HEK293 (cell line): ENCODE measurements around the gene ENO2.

ENCODE experiments used
- CTCF ChIA-PET: fragments of 350-600 bp; formaldehyde crosslinking; extraction: SDS; loops from one replicate; lab custom pipeline; 2021; ENCODE audit warnings: antibody characterized with exemption; lab: Yijun Ruan, JAX
- POLR2A ChIA-PET: fragments of 300-600 bp; formaldehyde crosslinking; extraction: SDS; loops from one replicate; lab custom pipeline; 2020; ENCODE audit warnings: antibody characterized with exemption, inconsistent platforms; lab: Yijun Ruan, JAX
- H3K27ac ChIP-seq: fragments of 200-500 bp; sonication (Bioruptor generic); 2 replicates; pipeline ENCODE4 v1.5.1; 2014; ENCODE audit warnings: low read depth, low read length, control low read depth, inconsistent platforms; ENCODE audit errors: extremely low read depth
- H3K36me3 ChIP-seq, 2 experiments: fragments of 200-500 bp in 1 of 2; sonication (Bioruptor generic) in 1 of 2; 1 replicate in 1 of 2; 2 replicates in 1 of 2; pipeline ENCODE4 v1.5.1; 2014 to 2017; ENCODE audit warnings: inconsistent platforms in 2 of 2, low read length in 2 of 2; ENCODE audit not compliant: control insufficient read depth in 2 of 2, insufficient read depth in 1 of 2
- H3K4me1 ChIP-seq: fragments of 200-500 bp; sonication (Bioruptor generic); 2 replicates; pipeline ENCODE4 v1.5.1; 2014; ENCODE audit warnings: mild to moderate bottlenecking, low read length, inconsistent platforms; ENCODE audit not compliant: control insufficient read depth, insufficient read depth
- H3K4me3 ChIP-seq: 2 replicates; pipeline ENCODE4 v1.5.1; 2011; ENCODE audit warnings: low read depth, mild to moderate bottlenecking, control low read depth, low read length, moderate library complexity
- H3K9me3 ChIP-seq: fragments of 200-500 bp; sonication (Bioruptor generic); 2 replicates; pipeline ENCODE4 v1.5.1; 2014; ENCODE audit warnings: low read depth, low read length, inconsistent platforms; ENCODE audit not compliant: control insufficient read depth, insufficient read depth
- GLIS1 ChIP-seq: fragments of 450-650 bp; formaldehyde crosslinking; IDR thresholded peaks from 2 replicates; pipeline ENCODE4 v1.5.1; 2016; ENCODE audit warnings: missing biosample characterization, missing genetic modification characterization
- KLF16 ChIP-seq: fragments of 450-650 bp; formaldehyde crosslinking; IDR thresholded peaks from 2 replicates; pipeline ENCODE4 v1.5.1; 2017; ENCODE audit warnings: missing biosample characterization, missing genetic modification characterization
- MZF1 ChIP-seq: fragments of 450-650 bp; formaldehyde crosslinking; IDR thresholded peaks from 2 replicates; pipeline ENCODE4 v1.5.1; 2017; ENCODE audit warnings: missing biosample characterization, missing genetic modification characterization, borderline replicate concordance
- SP2 ChIP-seq: fragments of 450-650 bp; formaldehyde crosslinking; IDR thresholded peaks from 2 replicates; pipeline ENCODE4 v1.5.1; 2016; ENCODE audit warnings: missing biosample characterization, missing genetic modification characterization
- TRIM28 ChIP-seq: IDR thresholded peaks from 2 replicates; pipeline ENCODE4 v1.6.1; 2011; ENCODE audit warnings: low read length, control low read depth, borderline replicate concordance
- YY1 ChIP-seq: fragments of 450-650 bp; formaldehyde crosslinking; IDR thresholded peaks from 2 replicates; pipeline ENCODE4 v1.5.1; 2018; ENCODE audit warnings: missing biosample characterization, missing genetic modification characterization
- ZBTB17 ChIP-seq: fragments of 450-650 bp; formaldehyde crosslinking; IDR thresholded peaks from 2 replicates; pipeline ENCODE4 v1.5.1; 2016; ENCODE audit warnings: missing biosample characterization, missing genetic modification characterization
- ZBTB20 ChIP-seq: fragments of 450-650 bp; formaldehyde crosslinking; IDR thresholded peaks from 2 replicates; pipeline ENCODE4 v1.5.1; 2016; ENCODE audit warnings: missing biosample characterization, missing genetic modification characterization
- ZBTB7A ChIP-seq: fragments of 450-650 bp; formaldehyde crosslinking; IDR thresholded peaks from 2 replicates; pipeline ENCODE4 v1.5.1; 2016; ENCODE audit warnings: low read depth, missing biosample characterization, missing genetic modification characterization
- ZEB2 ChIP-seq: fragments of 450-650 bp; formaldehyde crosslinking; IDR thresholded peaks from 2 replicates; pipeline ENCODE4 v1.5.1; 2016; ENCODE audit warnings: missing biosample characterization, missing genetic modification characterization
- ZFP41 ChIP-seq: fragments of 450-650 bp; formaldehyde crosslinking; IDR thresholded peaks from 2 replicates; pipeline ENCODE4 v1.5.1; 2016; ENCODE audit warnings: missing biosample characterization, missing genetic modification characterization, borderline replicate concordance
- ZFP69B ChIP-seq: fragments of 450-650 bp; formaldehyde crosslinking; IDR thresholded peaks from 2 replicates; pipeline ENCODE4 v1.5.1; 2016; ENCODE audit warnings: missing biosample characterization, missing genetic modification characterization
- ZNF10 ChIP-seq: fragments of 450-650 bp; formaldehyde crosslinking; IDR thresholded peaks from 2 replicates; pipeline ENCODE4 v1.5.1; 2017; ENCODE audit warnings: missing biosample characterization, missing genetic modification characterization
- ZNF211 ChIP-seq: fragments of 450-650 bp; formaldehyde crosslinking; IDR thresholded peaks from 2 replicates; pipeline ENCODE4 v1.5.1; 2016; ENCODE audit warnings: low read depth, missing biosample characterization, missing genetic modification characterization
- ZNF239 ChIP-seq: fragments of 450-650 bp; formaldehyde crosslinking; IDR thresholded peaks from 2 replicates; pipeline ENCODE4 v1.5.1; 2016; ENCODE audit warnings: missing biosample characterization, missing genetic modification characterization
- ZNF24 ChIP-seq: fragments of 450-650 bp; formaldehyde crosslinking; IDR thresholded peaks from 2 replicates; pipeline ENCODE4 v1.5.1; 2016; ENCODE audit warnings: missing biosample characterization, missing genetic modification characterization
- ZNF302 ChIP-seq: fragments of 450-650 bp; formaldehyde crosslinking; IDR thresholded peaks from 2 replicates; pipeline ENCODE4 v1.5.1; 2016; ENCODE audit warnings: missing biosample characterization, missing genetic modification characterization, low read depth
- ZNF48 ChIP-seq: fragments of 450-650 bp; formaldehyde crosslinking; IDR thresholded peaks from 2 replicates; pipeline ENCODE4 v1.5.1; 2016; ENCODE audit warnings: missing biosample characterization, missing genetic modification characterization
- ZNF561 ChIP-seq: fragments of 450-650 bp; IDR thresholded peaks from 2 replicates; pipeline ENCODE4 v1.5.1; 2018; ENCODE audit warnings: missing biosample characterization, missing genetic modification characterization, borderline replicate concordance
- ZNF629 ChIP-seq: fragments of 450-650 bp; formaldehyde crosslinking; IDR thresholded peaks from 2 replicates; pipeline ENCODE4 v1.5.1; 2017; ENCODE audit warnings: missing biosample characterization, missing genetic modification characterization
- ZNF785 ChIP-seq: fragments of 450-650 bp; formaldehyde crosslinking; IDR thresholded peaks from 2 replicates; pipeline ENCODE4 v1.5.1; 2016; ENCODE audit warnings: missing biosample characterization, missing genetic modification characterization
- TF ChIP-seq, protein P1 (sequence below): fragments of 450-650 bp; formaldehyde crosslinking; IDR thresholded peaks from 2 replicates; pipeline ENCODE4 v1.5.1; 2017; ENCODE audit warnings: missing biosample characterization, missing genetic modification characterization
- TF ChIP-seq, protein P2 (sequence below): fragments of 450-650 bp; formaldehyde crosslinking; IDR thresholded peaks from 2 replicates; pipeline ENCODE4 v1.5.1; 2016; ENCODE audit warnings: missing biosample characterization, missing genetic modification characterization
- TF ChIP-seq, protein P3 (sequence below): fragments of 450-650 bp; formaldehyde crosslinking; IDR thresholded peaks from 2 replicates; pipeline ENCODE4 v1.5.1; 2016; ENCODE audit warnings: missing biosample characterization, missing genetic modification characterization
- TF ChIP-seq, protein P4 (sequence below): fragments of 450-650 bp; formaldehyde crosslinking; conservative IDR thresholded peaks from 2 replicates; pipeline ENCODE4 v1.5.1; 2016; ENCODE audit warnings: low read depth, missing biosample characterization, missing genetic modification characterization

ENO2 gene

DNA sequence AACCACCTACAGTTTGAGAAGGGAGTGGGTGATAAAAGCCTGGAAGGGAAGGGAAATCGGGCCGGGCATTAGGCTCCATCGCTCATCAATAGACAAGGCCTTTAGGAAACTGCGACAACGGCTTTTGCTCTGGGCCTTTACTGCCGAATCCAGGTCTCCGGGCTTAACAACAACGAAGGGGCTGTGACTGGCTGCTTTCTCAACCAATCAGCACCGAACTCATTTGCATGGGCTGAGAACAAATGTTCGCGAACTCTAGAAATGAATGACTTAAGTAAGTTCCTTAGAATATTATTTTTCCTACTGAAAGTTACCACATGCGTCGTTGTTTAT is 29.0 kb downstream of the ENO2 start:
- Histone ChIP-seq H3K4me3 (peak overlapping the region; percentile 61), H3K9me3 (no peaks in the 10 kb centered on the region), H3K27ac (peak overlapping the region; percentile 87), H3K4me1 (peaks cover 14% of the 10 kb centered on the region), H3K36me3 (peaks cover 10 to 42% of the 10 kb centered on the region in 2 experiments; a peak in 2 of 3 replicates)
- ChIA-PET POLR2A (interaction anchor here (0.7 to 4.9 kb wide), 33 partner anchors 9 to 409 kb away, joined by 3 to 99 read pairs (median 5); partner anchors contain the start of genes C1RL, CDCA3, COPS7A and ENO2), CTCF (interaction anchor here (0.8 to 6.8 kb wide), 18 partner anchors 10 to 323 kb away, joined by 3 to 138 read pairs (median 6); partner anchors contain the start of genes C1R, C1RL and SPSB2)
- TF ChIP-seq ZNF10 (tag by site-specific recombination) (no peak), ZNF302 (no peak), ZBTB17 (tag by site-specific recombination) (peak; percentile 74), ZNF239 (tag by site-specific recombination) (no peak), ZFP41 (tag by site-specific recombination) (no peak), TRIM28 (no peak), ZBTB20 (tag by site-specific recombination) (peak; percentile 97), ZEB2 (tag by site-specific recombination) (no peak)
- TF ChIP-seq, protein P1, sequence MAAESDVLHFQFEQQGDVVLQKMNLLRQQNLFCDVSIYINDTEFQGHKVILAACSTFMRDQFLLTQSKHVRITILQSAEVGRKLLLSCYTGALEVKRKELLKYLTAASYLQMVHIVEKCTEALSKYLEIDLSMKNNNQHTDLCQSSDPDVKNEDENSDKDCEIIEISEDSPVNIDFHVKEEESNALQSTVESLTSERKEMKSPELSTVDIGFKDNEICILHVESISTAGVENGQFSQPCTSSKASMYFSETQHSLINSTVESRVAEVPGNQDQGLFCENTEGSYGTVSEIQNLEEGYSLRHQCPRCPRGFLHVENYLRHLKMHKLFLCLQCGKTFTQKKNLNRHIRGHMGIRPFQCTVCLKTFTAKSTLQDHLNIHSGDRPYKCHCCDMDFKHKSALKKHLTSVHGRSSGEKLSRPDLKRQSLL = peak; percentile 88

DNA sequence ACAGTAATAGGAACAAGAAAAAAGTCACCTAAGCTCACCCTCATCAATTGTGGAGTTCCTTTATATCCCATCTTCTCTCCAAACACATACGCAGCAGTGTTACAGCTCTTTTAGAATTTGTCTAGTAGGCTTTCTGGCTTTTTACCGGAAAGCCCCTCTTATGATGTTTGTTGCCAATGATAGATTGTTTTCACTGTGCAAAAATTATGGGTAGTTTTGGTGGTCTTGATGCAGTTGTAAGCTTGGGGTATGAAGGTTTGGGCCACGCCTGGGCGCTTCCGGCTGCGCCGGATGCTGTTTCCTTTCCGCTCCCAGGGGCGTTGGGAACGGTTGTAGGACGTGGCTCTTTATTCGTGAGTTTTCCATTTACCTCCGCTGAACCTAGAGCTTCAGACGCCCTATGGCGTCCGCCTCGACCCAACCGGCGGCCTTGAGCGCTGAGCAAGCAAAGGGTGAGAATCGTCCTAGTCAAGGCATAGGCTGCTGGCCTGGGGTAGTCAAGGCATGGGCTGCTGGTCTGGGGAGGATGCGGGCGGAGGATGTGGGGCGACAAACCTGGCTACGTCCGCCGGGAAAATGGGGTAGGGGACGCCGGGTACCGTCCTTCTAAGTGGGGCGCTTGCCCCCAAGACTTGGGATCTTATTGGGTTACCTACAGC is 29.5 kb downstream of the ENO2 start, which contains the start of the genes C12orf57 and RNU7-1:
Gene C12orf57 (plus strand): TSS at position 301 of the 659 bp plus-strand sequence. CDS start 100 bp downstream, at position 401.
Gene RNU7-1 (plus strand): TSS at position 95 of the 659 bp plus-strand sequence.
- Histone ChIP-seq H3K27ac (peak within 1 kb of the TSS; percentile 87), H3K4me3 (peak within 1 kb of the TSS; percentile 61), H3K9me3 (no peaks in the 10 kb centered on the region), H3K4me1 (peaks cover 14% of the 10 kb centered on the region), H3K36me3 (peaks cover 10 to 37% of the 10 kb centered on the region in 2 experiments; a peak in 2 of 3 replicates)
- POLR2A ChIA-PET = interaction anchor here (0.6 to 4.9 kb wide), 39 partner anchors 9 to 410 kb away, joined by 3 to 99 read pairs (median 5); partner anchors contain the start of genes C1RL, CDCA3, COPS7A and ENO2
- CTCF ChIA-PET = interaction anchor here (0.6 to 6.8 kb wide), 24 partner anchors 8 to 324 kb away, joined by 3 to 138 read pairs (median 6); partner anchors contain the start of genes C1R, C1RL and SPSB2
- TF ChIP-seq ZFP69B (tag by site-specific recombination) = no peak
- TF ChIP-seq, protein P2, sequence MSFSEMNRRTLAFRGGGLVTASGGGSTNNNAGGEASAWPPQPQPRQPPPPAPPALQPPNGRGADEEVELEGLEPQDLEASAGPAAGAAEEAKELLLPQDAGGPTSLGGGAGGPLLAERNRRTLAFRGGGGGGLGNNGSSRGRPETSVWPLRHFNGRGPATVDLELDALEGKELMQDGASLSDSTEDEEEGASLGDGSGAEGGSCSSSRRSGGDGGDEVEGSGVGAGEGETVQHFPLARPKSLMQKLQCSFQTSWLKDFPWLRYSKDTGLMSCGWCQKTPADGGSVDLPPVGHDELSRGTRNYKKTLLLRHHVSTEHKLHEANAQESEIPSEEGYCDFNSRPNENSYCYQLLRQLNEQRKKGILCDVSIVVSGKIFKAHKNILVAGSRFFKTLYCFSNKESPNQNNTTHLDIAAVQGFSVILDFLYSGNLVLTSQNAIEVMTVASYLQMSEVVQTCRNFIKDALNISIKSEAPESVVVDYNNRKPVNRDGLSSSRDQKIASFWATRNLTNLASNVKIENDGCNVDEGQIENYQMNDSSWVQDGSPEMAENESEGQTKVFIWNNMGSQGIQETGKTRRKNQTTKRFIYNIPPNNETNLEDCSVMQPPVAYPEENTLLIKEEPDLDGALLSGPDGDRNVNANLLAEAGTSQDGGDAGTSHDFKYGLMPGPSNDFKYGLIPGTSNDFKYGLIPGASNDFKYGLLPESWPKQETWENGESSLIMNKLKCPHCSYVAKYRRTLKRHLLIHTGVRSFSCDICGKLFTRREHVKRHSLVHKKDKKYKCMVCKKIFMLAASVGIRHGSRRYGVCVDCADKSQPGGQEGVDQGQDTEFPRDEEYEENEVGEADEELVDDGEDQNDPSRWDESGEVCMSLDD (tag by site-specific recombination) = peak; percentile 89; the same call in 1 of the 2 replicates
- peak; percentile 66 for TF ChIP-seq SP2 (tag by site-specific recombination)
- TF ChIP-seq ZNF629 (tag by site-specific recombination) = peak; percentile 78
- peak; percentile 49; the same call in 1 of the 2 replicates for TF ChIP-seq MZF1 (tag by site-specific recombination)
- 0 out of 2 replicates have a peak, but pooled peaks have one; percentile 53 for TF ChIP-seq ZBTB7A (tag by site-specific recombination)
- TF ChIP-seq ZNF48 (tag by site-specific recombination) = no peak
- TF ChIP-seq, protein P3, sequence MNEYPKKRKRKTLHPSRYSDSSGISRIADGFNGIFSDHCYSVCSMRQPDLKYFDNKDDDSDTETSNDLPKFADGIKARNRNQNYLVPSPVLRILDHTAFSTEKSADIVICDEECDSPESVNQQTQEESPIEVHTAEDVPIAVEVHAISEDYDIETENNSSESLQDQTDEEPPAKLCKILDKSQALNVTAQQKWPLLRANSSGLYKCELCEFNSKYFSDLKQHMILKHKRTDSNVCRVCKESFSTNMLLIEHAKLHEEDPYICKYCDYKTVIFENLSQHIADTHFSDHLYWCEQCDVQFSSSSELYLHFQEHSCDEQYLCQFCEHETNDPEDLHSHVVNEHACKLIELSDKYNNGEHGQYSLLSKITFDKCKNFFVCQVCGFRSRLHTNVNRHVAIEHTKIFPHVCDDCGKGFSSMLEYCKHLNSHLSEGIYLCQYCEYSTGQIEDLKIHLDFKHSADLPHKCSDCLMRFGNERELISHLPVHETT = peak; percentile 39
- TF ChIP-seq KLF16 (tag by site-specific recombination) = peak; percentile 51
- TF ChIP-seq ZNF24 (tag by site-specific recombination) = peak; percentile 57
- TF ChIP-seq GLIS1 = no peak
- TF ChIP-seq ZNF211 (tag by site-specific recombination) = no peak
- 0 out of 2 replicates have a peak, but pooled peaks have one; percentile 43 for TF ChIP-seq ZNF785
- peak; percentile 42; the same call in 1 of the 2 replicates for TF ChIP-seq ZNF561
- TF ChIP-seq, protein P4, sequence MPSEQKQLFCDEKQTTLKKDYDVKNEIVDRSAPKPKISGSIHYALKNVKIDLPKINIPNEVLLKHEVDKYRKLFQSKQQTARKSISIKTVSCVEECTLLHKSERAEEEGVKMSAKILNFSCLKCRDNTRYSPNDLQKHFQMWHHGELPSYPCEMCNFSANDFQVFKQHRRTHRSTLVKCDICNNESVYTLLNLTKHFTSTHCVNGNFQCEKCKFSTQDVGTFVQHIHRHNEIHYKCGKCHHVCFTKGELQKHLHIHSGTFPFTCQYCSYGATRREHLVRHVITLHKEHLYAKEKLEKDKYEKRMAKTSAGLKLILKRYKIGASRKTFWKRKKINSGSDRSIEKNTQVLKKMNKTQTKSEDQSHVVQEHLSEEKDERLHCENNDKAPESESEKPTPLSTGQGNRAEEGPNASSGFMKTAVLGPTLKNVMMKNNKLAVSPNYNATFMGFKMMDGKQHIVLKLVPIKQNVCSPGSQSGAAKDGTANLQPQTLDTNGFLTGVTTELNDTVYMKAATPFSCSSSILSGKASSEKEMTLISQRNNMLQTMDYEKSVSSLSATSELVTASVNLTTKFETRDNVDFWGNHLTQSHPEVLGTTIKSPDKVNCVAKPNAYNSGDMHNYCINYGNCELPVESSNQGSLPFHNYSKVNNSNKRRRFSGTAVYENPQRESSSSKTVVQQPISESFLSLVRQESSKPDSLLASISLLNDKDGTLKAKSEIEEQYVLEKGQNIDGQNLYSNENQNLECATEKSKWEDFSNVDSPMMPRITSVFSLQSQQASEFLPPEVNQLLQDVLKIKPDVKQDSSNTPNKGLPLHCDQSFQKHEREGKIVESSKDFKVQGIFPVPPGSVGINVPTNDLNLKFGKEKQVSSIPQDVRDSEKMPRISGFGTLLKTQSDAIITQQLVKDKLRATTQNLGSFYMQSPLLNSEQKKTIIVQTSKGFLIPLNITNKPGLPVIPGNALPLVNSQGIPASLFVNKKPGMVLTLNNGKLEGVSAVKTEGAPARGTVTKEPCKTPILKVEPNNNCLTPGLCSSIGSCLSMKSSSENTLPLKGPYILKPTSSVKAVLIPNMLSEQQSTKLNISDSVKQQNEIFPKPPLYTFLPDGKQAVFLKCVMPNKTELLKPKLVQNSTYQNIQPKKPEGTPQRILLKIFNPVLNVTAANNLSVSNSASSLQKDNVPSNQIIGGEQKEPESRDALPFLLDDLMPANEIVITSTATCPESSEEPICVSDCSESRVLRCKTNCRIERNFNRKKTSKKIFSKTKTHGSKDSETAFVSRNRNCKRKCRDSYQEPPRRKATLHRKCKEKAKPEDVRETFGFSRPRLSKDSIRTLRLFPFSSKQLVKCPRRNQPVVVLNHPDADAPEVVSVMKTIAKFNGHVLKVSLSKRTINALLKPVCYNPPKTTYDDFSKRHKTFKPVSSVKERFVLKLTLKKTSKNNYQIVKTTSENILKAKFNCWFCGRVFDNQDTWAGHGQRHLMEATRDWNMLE (tag by site-specific recombination) = peak; percentile 38; the same call in 1 of the 2 replicates
- peak; percentile 75; the same call in 1 of the 2 replicates for TF ChIP-seq YY1 (tag by site-specific recombination)
